Epithelial cell of proximal tubule (primary cell): ENCODE data around the gene HMGA1. TPM values are rescaled to one million over a fixed set of nuclear protein-coding genes. Genes with fewer than 3 reads are reported as not detected.

ENCODE experiments used
- DNase-seq: peaks from one replicate; pipeline ENCODE4 v3.0.0-alpha.2; 2011; ENCODE audit warnings: low read depth
- H3K4me3 ChIP-seq: 2 replicates; pipeline ENCODE4 v1.5.1; 2011; ENCODE audit warnings: low read depth, mild to moderate bottlenecking, low read length
- CTCF ChIP-seq: conservative IDR thresholded peaks from 2 replicates; pipeline ENCODE4 v1.5.1; 2012; ENCODE audit warnings: low read depth, mild to moderate bottlenecking, low read length
- total RNA-seq: library from RNA; depleted of rRNA; stranded (reverse); fragments of >200 nt; gene quantifications from 2 replicates; pipeline ENCODE4 v1.2.3, GENCODE V29; 2015

The HMGA1 gene
- total RNA-seq, 1 donor from 2014 or later = 949 TPM

DNA sequence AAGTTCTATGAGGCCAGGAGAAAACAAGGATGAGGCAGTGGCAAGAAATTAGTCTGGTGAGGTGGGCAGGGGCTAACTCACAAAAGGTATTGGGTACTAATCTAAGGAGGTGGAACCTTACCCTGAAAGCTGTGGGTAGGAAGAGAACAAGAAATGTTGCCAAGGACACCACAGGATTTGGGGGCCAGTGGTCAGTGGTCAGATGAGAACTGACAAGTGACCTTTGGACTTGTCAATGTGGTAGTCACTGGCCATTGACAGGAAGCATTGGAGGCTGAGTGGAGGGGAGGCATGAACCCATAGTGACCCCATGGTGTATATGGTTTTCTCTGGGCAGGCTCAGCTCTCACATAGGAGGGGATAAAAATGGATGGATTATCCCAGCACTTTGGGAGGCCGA is 37.5 kb downstream of the HMGA1 start:
- no peak for DNase-seq
- H3K4me3 ChIP-seq = no peak overlapping the region
- TF ChIP-seq CTCF = no peak

DNA sequence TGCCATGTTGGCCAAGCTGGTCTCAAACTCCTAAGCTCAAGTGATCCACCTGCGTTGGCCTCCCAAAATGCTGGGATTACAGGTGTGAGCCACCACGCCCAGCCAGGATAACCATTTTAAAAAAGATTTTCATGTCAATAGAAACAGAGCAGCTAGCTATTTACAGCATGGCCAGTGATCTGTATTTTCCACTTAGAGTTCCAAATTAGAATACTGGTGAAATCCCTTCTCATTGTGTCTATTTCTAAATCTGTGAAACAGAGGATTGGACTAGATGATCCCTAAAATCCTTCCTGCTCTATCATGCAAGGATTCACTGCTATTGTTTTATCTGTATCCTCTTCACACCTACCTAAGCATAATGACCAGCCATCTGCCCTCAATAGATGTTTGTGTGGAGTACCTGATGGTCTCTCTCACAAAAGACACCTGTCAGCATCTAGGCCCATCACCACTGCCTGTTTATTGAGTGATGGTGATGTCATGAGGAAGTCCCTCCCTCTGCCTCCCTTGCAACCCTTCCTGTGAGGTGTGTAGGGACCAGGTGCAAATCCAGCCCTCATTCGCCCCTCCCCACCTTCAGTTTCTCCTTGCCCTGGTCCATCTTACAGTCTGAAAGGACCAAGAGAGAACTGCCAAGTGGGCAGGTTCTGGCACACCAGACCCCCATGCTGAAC is 38.6 kb downstream of the HMGA1 start:
- DNase-seq = no peak
- no peak overlapping the region for H3K4me3 ChIP-seq
- no peak for TF ChIP-seq CTCF

- no peak for TF ChIP-seq CTCF
- DNase-seq = no peak
- no peak overlapping the region for H3K4me3 ChIP-seq
These were observed 39.5 kb downstream of the HMGA1 start for GRCh38 chr6:34276191-34276590.

DNA sequence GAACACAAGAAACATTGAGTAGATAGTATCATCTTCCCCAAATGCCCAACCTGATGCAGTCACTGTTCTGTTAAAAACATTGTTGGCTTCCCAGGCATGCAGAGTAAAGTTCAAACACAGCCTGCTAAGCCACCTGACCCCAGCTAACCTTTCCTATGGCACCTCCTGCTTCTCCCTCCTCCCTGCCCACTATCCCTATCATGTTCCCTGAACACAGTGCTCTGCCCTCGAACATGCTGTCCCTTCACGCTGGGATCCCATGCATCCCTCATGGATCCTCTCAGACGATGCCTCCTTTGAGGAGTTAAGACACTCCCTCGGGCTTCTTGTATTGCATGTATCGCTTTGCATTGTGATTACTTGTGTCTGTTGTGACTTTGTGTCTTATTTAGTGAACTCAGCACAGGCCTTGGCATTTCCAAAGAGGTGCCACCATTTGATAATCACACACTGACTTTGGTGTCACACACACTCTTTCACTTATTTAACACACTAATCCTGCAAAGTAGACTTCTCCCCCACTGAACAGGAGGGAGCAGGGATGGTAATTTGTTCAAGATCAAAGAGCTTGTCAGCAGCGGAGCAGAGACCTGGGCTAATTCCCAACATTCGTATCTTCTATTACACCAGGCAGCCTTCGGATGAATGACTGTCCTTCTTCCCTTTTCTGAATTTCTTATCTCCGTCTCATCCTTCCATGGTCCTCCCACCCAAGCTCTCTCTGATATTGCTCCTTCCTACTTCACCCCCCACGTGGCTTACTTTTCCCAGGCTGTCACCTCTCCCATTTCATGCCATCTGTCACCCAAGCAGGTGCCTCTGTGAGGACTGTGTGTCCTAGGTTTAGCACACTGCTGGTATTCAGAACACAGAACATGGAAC is 40.4 kb downstream of the HMGA1 start:
- H3K4me3 ChIP-seq = no peak overlapping the region
- DNase-seq = no peak
- no peak for TF ChIP-seq CTCF

GRCh38 chr6:34277763-34278112 is 41.1 kb downstream of the HMGA1 start:
- no peak for DNase-seq
- no peak overlapping the region for H3K4me3 ChIP-seq
- TF ChIP-seq CTCF = no peak

GRCh38 chr6:34278833-34279232 is 42.2 kb downstream of the HMGA1 start:
- no peak for DNase-seq
- H3K4me3 ChIP-seq = no peak overlapping the region
- no peak for TF ChIP-seq CTCF
